NCI-H1436 (cell line): ENCODE measurements around the gene VPS39.
A peak's percentile ranks its signal among the peaks of the same experiment; 100 is the strongest.

Source experiments
- DNase-seq: peaks from one replicate; lab custom pipeline; 2025; lab: John Stamatoyannopoulos, UW

Gene VPS39

DNA sequence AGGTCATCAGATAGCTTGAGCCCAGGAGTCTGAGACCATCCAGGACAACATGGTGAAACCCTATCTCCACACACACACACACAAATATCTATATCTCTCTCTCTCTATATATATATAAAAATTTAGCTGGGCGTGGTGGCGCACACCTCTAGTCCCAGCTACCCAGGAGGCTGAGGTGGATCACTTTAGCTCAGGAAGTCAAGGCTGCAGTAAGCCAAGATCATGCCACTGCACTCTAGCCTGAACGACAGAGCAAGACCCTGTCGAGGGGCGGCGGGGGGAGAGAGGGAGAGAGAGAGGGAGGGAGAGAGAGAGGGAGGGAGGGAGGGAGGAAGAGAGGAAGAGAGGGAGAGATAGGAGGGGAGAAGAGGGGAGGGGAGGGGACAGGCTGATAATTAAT lies 79.6 kb downstream of the VPS39 start:
- no peak for DNase-seq

DNA sequence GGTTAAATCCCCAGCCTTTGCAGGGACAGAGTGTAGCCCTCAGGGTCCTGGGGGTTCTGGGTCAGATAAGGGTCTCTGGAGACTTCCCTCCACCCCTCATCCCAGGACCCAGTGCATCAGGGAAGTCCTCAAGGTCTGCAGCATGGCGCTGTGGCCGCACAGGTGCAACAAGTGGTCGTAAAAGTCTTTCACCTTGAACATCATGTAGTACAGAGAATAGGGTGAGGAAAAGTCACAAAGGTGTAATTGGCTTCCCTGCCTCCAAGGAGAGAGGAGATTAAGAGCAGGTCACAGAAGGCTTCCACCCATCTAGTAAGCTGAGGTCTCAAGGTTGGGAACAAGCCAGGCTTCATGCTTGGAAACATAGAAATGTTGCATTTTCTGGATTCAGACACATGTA lies 84.6 kb downstream of the VPS39 start:
- no peak for DNase-seq

- DNase-seq, result no peak
These were observed 86.4 kb downstream of the VPS39 start for GRCh38 chr15:42121682-42122081.

- DNase-seq, result no peak
These were observed 87.1 kb downstream of the VPS39 start for GRCh38 chr15:42121021-42121420.

- no peak for DNase-seq
These were observed 87.8 kb downstream of the VPS39 start for GRCh38 chr15:42120285-42120684.

DNA sequence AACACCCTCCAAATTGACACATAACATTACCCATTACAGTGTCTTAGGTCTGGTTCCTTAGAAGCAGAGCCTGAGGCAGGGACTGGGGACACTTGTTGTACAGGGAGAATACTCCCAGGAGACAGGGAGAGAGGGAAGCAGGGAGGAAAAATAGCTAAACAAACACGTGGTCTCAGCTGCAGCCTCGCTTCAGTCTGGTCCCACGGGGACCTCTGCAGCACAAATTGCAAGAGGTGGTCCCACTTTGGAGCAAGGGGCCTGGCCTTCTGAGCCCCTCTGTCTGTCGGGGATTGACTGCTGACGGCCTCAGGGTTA lies 88.7 kb downstream of the VPS39 start:
- no peak for DNase-seq

- peak; percentile 56 for DNase-seq
These were observed 89.3 kb downstream of the VPS39 start for GRCh38 chr15:42118650-42119445.

DNA sequence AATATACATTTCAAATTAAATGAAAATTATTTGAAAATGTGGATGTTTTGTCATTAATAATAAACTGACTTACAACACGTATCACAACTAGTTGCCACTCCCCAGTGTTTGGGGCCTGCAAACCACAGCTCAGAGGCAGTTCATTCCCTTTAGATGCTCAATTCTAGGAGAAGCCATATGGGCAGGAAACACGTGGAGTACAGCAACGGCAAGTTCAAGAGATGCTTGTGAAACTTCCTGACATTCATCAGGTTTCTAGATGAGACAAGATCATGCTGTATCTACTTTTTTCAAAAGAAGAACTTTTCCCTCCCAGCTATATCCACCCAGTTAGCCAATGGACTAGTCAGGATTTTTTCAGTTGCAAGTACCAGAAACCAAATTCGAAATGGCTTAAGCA lies 96.2 kb downstream of the VPS39 start:
- no peak for DNase-seq

DNA sequence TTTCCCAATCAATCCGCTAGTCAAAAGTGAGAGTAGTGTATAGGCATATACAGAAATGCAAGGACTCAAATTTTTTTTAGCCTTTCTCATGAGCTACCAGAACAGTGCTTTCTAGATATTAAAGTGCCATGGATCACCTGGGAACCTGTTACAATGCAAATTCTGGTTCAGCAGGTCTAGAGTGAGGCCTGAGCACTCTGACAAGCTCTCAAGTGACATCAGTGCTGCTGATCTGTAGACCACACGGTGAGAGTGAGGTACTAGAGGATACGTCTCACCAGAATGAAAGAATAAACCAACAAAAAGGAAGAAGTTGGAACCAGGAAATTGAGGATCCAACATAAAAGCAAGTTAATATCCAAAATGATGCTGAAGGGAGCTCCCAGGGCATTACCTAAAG lies 97.7 kb downstream of the VPS39 start:
- no peak for DNase-seq

DNA sequence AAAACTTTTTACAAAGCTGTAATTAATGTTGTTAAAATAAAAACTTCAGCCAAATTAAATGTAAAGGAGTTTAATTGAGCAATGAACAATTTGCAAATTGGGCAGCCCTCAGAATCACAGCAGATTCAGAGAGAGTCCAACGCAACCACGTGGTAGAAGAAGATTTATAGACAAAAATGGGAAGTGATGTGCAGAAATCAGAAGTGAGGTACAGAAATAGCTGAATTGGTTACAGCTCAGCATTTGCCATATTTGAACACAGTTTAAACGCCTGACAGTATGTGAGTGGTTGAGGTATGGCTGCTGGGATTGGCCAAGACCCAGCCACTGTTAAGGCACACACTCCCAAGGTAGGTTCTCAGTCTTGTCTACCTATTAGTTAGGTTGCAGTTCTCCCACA lies 99.3 kb downstream of the VPS39 start:
- no peak for DNase-seq
